ENCODE measurements around the gene AK8.

DNA sequence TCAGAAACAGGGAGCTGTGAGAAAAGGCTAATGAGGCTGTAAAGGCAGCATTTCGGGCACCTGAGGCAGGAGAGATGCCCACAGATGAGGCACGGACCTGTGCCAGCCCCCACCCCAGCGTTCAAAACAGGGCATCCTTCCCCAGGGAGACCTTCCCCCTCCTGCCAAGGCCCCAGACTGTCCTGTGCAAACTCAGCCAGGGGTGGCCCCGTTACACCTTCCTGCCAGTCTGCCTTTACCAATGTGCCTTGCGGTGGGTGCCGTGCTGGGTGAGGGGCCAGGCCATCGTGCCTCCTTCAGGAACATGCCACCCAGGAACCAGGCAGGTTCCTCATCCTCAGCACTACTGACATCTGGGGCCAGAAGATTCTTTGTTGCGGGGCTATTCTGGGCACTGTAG, 53.9 kb downstream of the AK8 start:
- TF ChIP-seq, protein P1, sequence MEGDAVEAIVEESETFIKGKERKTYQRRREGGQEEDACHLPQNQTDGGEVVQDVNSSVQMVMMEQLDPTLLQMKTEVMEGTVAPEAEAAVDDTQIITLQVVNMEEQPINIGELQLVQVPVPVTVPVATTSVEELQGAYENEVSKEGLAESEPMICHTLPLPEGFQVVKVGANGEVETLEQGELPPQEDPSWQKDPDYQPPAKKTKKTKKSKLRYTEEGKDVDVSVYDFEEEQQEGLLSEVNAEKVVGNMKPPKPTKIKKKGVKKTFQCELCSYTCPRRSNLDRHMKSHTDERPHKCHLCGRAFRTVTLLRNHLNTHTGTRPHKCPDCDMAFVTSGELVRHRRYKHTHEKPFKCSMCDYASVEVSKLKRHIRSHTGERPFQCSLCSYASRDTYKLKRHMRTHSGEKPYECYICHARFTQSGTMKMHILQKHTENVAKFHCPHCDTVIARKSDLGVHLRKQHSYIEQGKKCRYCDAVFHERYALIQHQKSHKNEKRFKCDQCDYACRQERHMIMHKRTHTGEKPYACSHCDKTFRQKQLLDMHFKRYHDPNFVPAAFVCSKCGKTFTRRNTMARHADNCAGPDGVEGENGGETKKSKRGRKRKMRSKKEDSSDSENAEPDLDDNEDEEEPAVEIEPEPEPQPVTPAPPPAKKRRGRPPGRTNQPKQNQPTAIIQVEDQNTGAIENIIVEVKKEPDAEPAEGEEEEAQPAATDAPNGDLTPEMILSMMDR (IDR thresholded peaks at IDR 0.05) = no peak
- no peak for TF ChIP-seq POLR2A (IDR thresholded peaks at IDR 0.05)
- no peak for TF ChIP-seq EP300 (IDR thresholded peaks at IDR 0.05)
- TF ChIP-seq POLR2AphosphoS5 (IDR thresholded peaks at IDR 0.05) = no peak

All from stomach (tissue), 4 donors.